Measurements from ENCODE around the gene LAMC1.

- no peak for TF ChIP-seq EZH2 (IDR thresholded peaks at IDR 0.05; ENCODE audit: borderline replicate concordance, insufficient read depth, low read depth, low read length, poor library complexity, severe bottlenecking)
- TF ChIP-seq CTCF (IDR thresholded peaks at IDR 0.05) = no peak
These were observed 143.2 kb downstream of the LAMC1 start for GRCh38 chr1:183166454-183166853.

Measured in B cell (primary cell).